Raji (cell line): ENCODE results near the gene SSH3.

ENCODE experiments used
- POLR2A ChIP-seq: IDR thresholded peaks from 2 replicates; pipeline ENCODE4 v1.6.1; 2011; ENCODE audit warnings: low read depth, low read length, control low read depth; ENCODE audit not compliant: insufficient read depth

Gene SSH3

GRCh38 chr11:67292671-67293070, 10.7 kb upstream of the SSH3 start:
- TF ChIP-seq POLR2A = no peak

- no peak for TF ChIP-seq POLR2A
Observed at GRCh38 chr11:67293090-67293489, 10.2 kb upstream of the SSH3 start.

- no peak for TF ChIP-seq POLR2A
Observed at GRCh38 chr11:67295846-67296245, 7.5 kb upstream of the SSH3 start.

- TF ChIP-seq POLR2A = no peak
Observed at GRCh38 chr11:67298786-67299185, 4.5 kb upstream of the SSH3 start.

- no peak for TF ChIP-seq POLR2A
Observed at GRCh38 chr11:67299471-67300191, 3.7 kb upstream of the SSH3 start.

GRCh38 chr11:67300256-67300755, 3.0 kb upstream of the SSH3 start:
- TF ChIP-seq POLR2A = no peak

GRCh38 chr11:67300756-67301312, 2.5 kb upstream of the SSH3 start:
- no peak for TF ChIP-seq POLR2A

- no peak for TF ChIP-seq POLR2A
Observed at GRCh38 chr11:67301313-67301921, 1.9 kb upstream of the SSH3 start.

GRCh38 chr11:67301951-67302516, 1.3 kb upstream of the SSH3 start:
- TF ChIP-seq POLR2A = no peak

GRCh38 chr11:67302571-67303131, 679 bp upstream of the SSH3 start:
- no peak for TF ChIP-seq POLR2A

- TF ChIP-seq POLR2A = no peak
Observed at GRCh38 chr11:67303835-67304411, 593 bp downstream of the SSH3 start.

GRCh38 chr11:67304511-67305113, 1.3 kb downstream of the SSH3 start:
- TF ChIP-seq POLR2A = no peak

GRCh38 chr11:67306769-67307544, 3.6 kb downstream of the SSH3 start:
- TF ChIP-seq POLR2A = no peak

- no peak for TF ChIP-seq POLR2A
Observed at GRCh38 chr11:67307545-67308001, 4.2 kb downstream of the SSH3 start.
